Fibroblast of lung (primary cell): ENCODE results near the gene PREP. TPM values are rescaled to one million over a fixed set of nuclear protein-coding genes. Genes with fewer than 3 reads are reported as not detected.

Experiments used
- DNase-seq, 2 donors: peaks; one replicate each; pipeline versions ENCODE4 v3.0.0 to v3.0.0-alpha.2; 2010; ENCODE audit warnings: low read depth in 2 of 2
- H2AFZ ChIP-seq: 2 replicates; pipeline ENCODE4 v1.5.1; 2012; ENCODE audit warnings: low read length, control low read depth, inconsistent platforms
- H3K27ac ChIP-seq: 2 replicates; pipeline ENCODE4 v1.5.1; 2011; ENCODE audit warnings: low read length, control low read depth; ENCODE audit not compliant: insufficient read depth
- H3K27me3 ChIP-seq: 2 replicates; pipeline ENCODE4 v1.5.1; 2011; ENCODE audit warnings: mild to moderate bottlenecking, low read length; ENCODE audit not compliant: control insufficient read depth, insufficient read depth
- H3K36me3 ChIP-seq: 2 replicates; pipeline ENCODE4 v1.5.1; 2011; ENCODE audit warnings: low read length; ENCODE audit not compliant: control insufficient read depth, insufficient read depth
- H3K4me1 ChIP-seq: 2 replicates; pipeline ENCODE4 v1.5.1; 2011; ENCODE audit warnings: low read length; ENCODE audit not compliant: control insufficient read depth, insufficient read depth; ENCODE audit errors: extremely low read depth
- H3K4me2 ChIP-seq: 2 replicates; pipeline ENCODE4 v1.5.1; 2011; ENCODE audit warnings: low read length, control low read depth; ENCODE audit not compliant: insufficient read depth; ENCODE audit errors: extremely low read depth
- H3K4me3 ChIP-seq, 4 experiments: fragments of 200-600 bp in 1 of 4; sonication (generic) in 1 of 4; replicated peaks in 1 of 4; 2 replicates each; pipeline ENCODE4 v1.5.1; 2011 to 2016; ENCODE audit warnings: low read length in 4 of 4, low read depth in 3 of 4, mild to moderate bottlenecking in 3 of 4, control low read depth in 2 of 4, inconsistent platforms in 1 of 4, mixed read lengths in 1 of 4; ENCODE audit not compliant: insufficient read depth in 1 of 4; ENCODE audit errors: control extremely low read depth in 1 of 4
- H3K79me2 ChIP-seq: 2 replicates; pipeline ENCODE4 v1.5.1; 2012; ENCODE audit warnings: mild to moderate bottlenecking, low read length, inconsistent platforms; ENCODE audit not compliant: control insufficient read depth, insufficient read depth
- H3K9ac ChIP-seq: 2 replicates; pipeline ENCODE4 v1.5.1; 2011; ENCODE audit warnings: mild to moderate bottlenecking, low read length, control low read depth; ENCODE audit not compliant: insufficient read depth
- H3K9me3 ChIP-seq: 2 replicates; pipeline ENCODE4 v1.5.1; 2012; ENCODE audit warnings: low read depth, low read length; ENCODE audit not compliant: control insufficient read depth, insufficient read depth
- H4K20me1 ChIP-seq: 2 replicates; pipeline ENCODE4 v1.5.1; 2011; ENCODE audit warnings: low read length; ENCODE audit not compliant: control insufficient read depth, insufficient read depth; ENCODE audit errors: extremely low read depth
- EZH2 ChIP-seq: IDR thresholded peaks from 2 replicates; pipeline ENCODE4 v1.5.1; 2012; ENCODE audit warnings: low read length, control low read depth, mild to moderate bottlenecking; ENCODE audit errors: missing control alignments
- polyA plus RNA-seq, 2 donors: library from polyadenylated mRNA; depleted of rRNA in 1 of 2; stranded (reverse) in 1 of 2; unstranded in 1 of 2; fragments of >200 nt; gene quantifications; 2 replicates each; pipeline ENCODE4 v1.2.1, GENCODE V29; 2011 to 2012; ENCODE audit warnings: missing spikeins in 1 of 2
- total RNA-seq: library from RNA; depleted of rRNA; stranded (reverse); fragments of >200 nt; gene quantifications from 2 replicates; pipeline ENCODE4 v1.2.1, GENCODE V29; 2014
- TF ChIP-seq, protein P1 (sequence below), 2 donors: IDR thresholded peaks in 1 of 2; conservative IDR thresholded peaks in 1 of 2; 1 replicate in 1 of 2; 2 replicates in 1 of 2; pipeline ENCODE4 v1.5.1; 2011 to 2012; ENCODE audit warnings: low read length in 2 of 2, control low read depth in 1 of 2, inconsistent platforms in 1 of 2, low read depth in 1 of 2, mild to moderate bottlenecking in 1 of 2

PREP gene
- total and polyA plus RNA-seq, 2 donors (not counting 1 experiment from before 2014, with no cell fraction given) = 18.3 to 30.7 TPM

DNA sequence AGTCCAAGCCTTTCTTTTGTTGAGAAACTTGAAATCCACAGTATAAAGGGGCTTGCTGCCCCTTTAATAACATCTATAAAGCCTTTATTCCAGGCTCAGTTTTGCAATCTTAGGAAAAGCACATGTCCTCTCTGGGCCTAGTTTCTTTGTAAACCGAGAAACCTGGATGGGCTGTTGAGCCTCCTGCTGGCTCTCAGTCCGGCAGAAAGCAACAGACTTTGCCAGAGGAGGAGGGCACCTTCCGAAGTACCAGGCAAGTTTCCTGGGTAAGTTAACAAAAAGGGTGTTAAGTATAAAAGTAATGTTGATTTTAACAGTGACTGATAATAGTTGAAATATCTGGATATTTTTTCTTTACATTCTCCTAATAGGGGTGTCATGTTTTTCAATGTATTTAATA is 124.1 kb downstream of the PREP start:
- no peaks in the 10 kb centered on the region for H3K27me3 ChIP-seq
- H3K79me2 ChIP-seq = no peaks in the 10 kb centered on the region
- no peak overlapping the region for H2AFZ ChIP-seq
- H3K9ac ChIP-seq = no peak overlapping the region
- H3K27ac ChIP-seq = no peak overlapping the region
- H3K9me3 ChIP-seq = no peaks in the 10 kb centered on the region
- H3K36me3 ChIP-seq = peaks cover 4% of the 10 kb centered on the region
- no peaks in the 10 kb centered on the region for H3K4me1 ChIP-seq
- DNase-seq = no peak
- TF ChIP-seq, protein P1, sequence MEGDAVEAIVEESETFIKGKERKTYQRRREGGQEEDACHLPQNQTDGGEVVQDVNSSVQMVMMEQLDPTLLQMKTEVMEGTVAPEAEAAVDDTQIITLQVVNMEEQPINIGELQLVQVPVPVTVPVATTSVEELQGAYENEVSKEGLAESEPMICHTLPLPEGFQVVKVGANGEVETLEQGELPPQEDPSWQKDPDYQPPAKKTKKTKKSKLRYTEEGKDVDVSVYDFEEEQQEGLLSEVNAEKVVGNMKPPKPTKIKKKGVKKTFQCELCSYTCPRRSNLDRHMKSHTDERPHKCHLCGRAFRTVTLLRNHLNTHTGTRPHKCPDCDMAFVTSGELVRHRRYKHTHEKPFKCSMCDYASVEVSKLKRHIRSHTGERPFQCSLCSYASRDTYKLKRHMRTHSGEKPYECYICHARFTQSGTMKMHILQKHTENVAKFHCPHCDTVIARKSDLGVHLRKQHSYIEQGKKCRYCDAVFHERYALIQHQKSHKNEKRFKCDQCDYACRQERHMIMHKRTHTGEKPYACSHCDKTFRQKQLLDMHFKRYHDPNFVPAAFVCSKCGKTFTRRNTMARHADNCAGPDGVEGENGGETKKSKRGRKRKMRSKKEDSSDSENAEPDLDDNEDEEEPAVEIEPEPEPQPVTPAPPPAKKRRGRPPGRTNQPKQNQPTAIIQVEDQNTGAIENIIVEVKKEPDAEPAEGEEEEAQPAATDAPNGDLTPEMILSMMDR (conservative IDR thresholded peaks at IDR 0.05 in 1 of 2, IDR thresholded peaks at IDR 0.05 in 1 of 2; ENCODE audit: low read depth in 1 of 2, low read length in 2 of 2) = no peak
- TF ChIP-seq EZH2 = no peak
- no peak overlapping the region for H3K4me3 ChIP-seq
- H4K20me1 ChIP-seq = no peaks in the 10 kb centered on the region
- no peak overlapping the region for H3K4me2 ChIP-seq

DNA sequence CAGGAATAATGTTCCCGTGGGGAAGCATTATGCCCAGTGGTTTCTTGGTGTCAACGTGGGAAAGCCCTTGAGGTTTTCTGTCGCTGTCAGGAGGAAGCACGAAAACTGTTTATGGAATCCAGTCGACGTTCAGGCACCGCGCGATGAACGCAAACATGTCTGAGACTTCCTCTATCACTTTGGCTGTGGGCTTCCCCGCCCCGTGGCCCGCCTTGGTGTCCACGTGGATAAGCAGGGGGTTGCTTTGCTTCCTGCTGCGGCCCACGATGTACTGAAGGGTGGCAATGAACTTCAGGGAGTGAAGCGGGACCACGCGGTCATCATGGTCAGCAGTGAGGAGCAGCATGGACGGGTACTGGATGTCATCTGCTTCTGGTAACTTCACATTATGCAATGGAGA is 124.8 kb downstream of the PREP start:
- Histone ChIP-seq H3K36me3 (peaks cover 4% of the 10 kb centered on the region), H2AFZ (no peak overlapping the region)
- no peak for DNase-seq

DNA sequence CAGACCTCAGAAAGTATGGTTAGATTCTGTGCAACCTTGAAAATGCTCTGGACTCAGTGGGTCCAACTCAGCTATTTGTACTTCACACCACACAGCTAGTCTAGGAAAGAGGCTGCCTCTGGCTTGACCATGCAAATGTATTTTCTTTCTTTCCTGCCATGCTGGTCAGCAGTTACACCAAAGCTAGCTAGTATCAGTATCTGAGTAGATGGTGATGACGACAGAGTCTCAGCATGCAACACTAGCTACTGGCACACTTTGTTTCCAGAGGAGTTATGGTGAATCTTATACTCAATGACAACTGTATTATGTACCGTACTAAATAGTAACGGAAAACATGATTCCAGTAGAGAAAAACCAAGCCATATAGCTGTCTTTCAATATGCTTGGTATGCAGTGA is 126.5 kb downstream of the PREP start:
- H3K79me2 ChIP-seq = no peaks in the 10 kb centered on the region
- H3K9ac ChIP-seq = no peak overlapping the region
- H3K4me3 ChIP-seq = no peak overlapping the region
- TF ChIP-seq, protein P1 (conservative IDR thresholded peaks at IDR 0.05 in 1 of 2, IDR thresholded peaks at IDR 0.05 in 1 of 2; ENCODE audit: low read depth in 1 of 2, low read length in 2 of 2) = no peak
- no peak for TF ChIP-seq EZH2
- no peaks in the 10 kb centered on the region for H3K27me3 ChIP-seq
- H3K4me2 ChIP-seq = no peak overlapping the region
- no peak overlapping the region for H3K27ac ChIP-seq
- H3K4me1 ChIP-seq = no peaks in the 10 kb centered on the region
- no peaks in the 10 kb centered on the region for H4K20me1 ChIP-seq
- H3K36me3 ChIP-seq = peaks cover 4% of the 10 kb centered on the region
- H2AFZ ChIP-seq = no peak overlapping the region
- DNase-seq = no peak
- H3K9me3 ChIP-seq = no peaks in the 10 kb centered on the region

More for the DNA sequence above, 124.8 kb downstream of the PREP start:
- H3K27me3 ChIP-seq = no peaks in the 10 kb centered on the region
- H4K20me1 ChIP-seq = no peaks in the 10 kb centered on the region
- no peak overlapping the region for H3K9ac ChIP-seq
- H3K79me2 ChIP-seq = no peaks in the 10 kb centered on the region
- no peak for TF ChIP-seq EZH2
- TF ChIP-seq, protein P1 (conservative IDR thresholded peaks at IDR 0.05 in 1 of 2, IDR thresholded peaks at IDR 0.05 in 1 of 2; ENCODE audit: low read depth in 1 of 2, low read length in 2 of 2) = no peak
- no peaks in the 10 kb centered on the region for H3K9me3 ChIP-seq
- no peaks in the 10 kb centered on the region for H3K4me1 ChIP-seq
- H3K4me3 ChIP-seq = no peak overlapping the region
- no peak overlapping the region for H3K27ac ChIP-seq
- no peak overlapping the region for H3K4me2 ChIP-seq
